Fibroblast of upper back skin (primary cell): ENCODE data around the gene PGLYRP4.
"Not testable (repeated sequence)": the region's sequence is repeated elsewhere in the genome, so short reads cannot be mapped to it uniquely, and the experiment has no call there.

Source experiments
- DNase-seq: peaks from one replicate; pipeline ENCODE4 v3.0.0-alpha.2; 2013

The PGLYRP4 gene

GRCh38 chr1:153337980-153338853 lies 10.4 kb downstream of the PGLYRP4 start:
- DNase-seq = no peak

DNA sequence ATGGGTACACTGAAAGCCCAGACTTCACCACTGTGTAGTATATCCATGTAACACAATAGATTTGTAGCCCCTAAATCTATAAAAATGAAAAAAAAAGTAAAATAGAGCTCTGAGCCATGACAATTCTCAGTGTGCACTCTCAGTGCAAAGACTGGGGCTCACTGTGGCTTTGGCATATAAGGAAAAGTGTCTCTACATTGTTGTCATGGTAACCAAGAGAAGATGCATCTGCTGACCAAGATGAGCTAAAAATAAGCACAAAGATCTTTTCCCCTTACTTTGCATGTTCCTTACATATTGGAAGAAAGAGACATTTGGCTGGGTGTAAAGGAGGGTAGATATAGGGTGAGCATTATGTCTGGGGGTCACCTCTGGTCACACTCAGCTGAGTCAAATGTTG lies 12.0 kb downstream of the PGLYRP4 start:
- DNase-seq = no peak

DNA sequence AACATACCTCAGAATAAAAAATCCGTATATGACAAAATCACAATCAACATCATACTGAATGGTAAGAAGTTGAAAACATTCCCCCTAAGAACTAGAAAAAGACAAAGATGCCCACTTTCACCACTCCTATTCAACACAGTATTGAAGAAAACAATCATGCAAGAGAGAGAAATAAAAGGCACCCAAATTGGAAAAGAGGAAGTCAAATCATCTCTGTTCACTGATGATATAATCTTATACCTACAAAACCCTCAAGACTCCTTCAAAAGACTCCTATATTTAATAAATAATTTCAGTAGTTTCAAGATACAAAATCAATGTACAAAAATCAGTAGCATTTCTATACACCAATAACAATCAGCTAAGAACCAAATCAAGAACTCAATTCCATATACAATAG lies 14.7 kb downstream of the PGLYRP4 start:
- no peak for DNase-seq

- no peak for DNase-seq
Measured at GRCh38 chr1:153324912-153325311, 23.7 kb downstream of the PGLYRP4 start.

- DNase-seq = no peak
Measured at GRCh38 chr1:153322568-153322967, 26.1 kb downstream of the PGLYRP4 start.

DNA sequence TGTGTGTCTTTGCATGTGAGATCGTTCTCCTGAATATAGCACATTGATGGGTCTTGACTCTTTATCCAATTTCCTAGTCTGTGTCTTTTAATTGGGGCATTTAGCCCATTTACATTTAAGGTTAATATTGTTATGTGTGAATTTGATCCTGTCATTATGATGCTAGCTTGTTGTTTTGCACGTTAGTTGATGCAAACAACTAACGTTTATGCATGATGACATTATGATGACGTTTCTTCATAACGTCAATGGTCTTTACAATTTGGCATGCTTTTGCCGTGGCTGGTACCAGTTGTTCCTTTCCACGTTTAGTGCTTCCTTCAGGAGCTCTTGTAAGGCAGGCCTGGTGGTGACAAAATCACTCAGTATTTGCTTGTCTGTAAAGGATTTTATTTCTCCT lies 30.5 kb downstream of the PGLYRP4 start:
- DNase-seq = not testable (repeated sequence)

GRCh38 chr1:153316013-153316412 lies 32.6 kb downstream of the PGLYRP4 start:
- DNase-seq = not testable (repeated sequence)

- DNase-seq = not testable (repeated sequence)
Measured at GRCh38 chr1:153314388-153314787, 34.3 kb downstream of the PGLYRP4 start.

- no peak for DNase-seq
Measured at GRCh38 chr1:153313288-153313687, 35.4 kb downstream of the PGLYRP4 start.

- DNase-seq = no peak
Measured at GRCh38 chr1:153312570-153313186, 36.0 kb downstream of the PGLYRP4 start, which contains the start of gene PGLYRP3. PGLYRP3 (minus strand) TSS chr1:153312952; CDS start chr1:153310665, 2,287 bp downstream.

DNA sequence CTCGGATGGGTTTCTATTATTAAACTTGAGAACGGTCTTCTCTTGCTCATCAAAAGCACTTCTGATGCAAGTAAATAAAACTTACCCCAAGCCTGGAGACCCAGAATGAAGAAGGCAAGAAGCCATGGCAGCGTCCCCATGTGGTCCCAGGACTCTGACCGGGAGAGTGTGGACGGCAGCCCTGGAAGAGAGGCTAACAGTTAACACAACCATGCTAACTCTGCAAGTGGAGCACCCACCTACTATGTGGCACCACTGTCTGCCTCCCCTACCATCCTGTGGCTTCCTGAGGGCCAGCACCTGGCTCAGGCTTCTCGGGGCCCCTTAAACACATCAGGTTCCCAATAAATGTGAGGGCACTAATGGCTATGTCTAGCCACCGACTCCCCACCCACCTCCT lies 38.1 kb downstream of the PGLYRP4 start:
- DNase-seq = no peak

DNA sequence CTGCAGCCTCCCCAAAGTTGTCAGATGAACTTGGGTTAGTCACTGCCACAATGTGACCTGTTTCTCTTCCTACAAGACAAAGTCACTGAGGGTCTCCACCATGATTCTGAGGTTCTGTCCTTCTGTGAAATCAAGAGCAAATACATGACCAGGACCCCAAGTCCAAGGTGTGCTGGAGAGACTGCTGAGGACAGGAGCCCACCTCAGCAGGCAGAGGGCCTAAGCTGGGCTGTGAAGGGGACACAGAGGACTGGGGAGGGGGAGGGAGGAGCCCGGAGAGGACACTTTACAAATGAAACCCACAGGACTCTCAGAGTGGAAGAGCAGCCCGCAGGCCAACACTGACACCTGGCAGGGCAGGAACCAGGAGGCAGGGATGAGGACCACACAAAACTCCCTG lies 39.2 kb downstream of the PGLYRP4 start:
- no peak for DNase-seq

- no peak for DNase-seq
Measured at GRCh38 chr1:153308540-153308939, 40.1 kb downstream of the PGLYRP4 start.

- no peak for DNase-seq
Measured at GRCh38 chr1:153307221-153307600, 41.4 kb downstream of the PGLYRP4 start.

- no peak for DNase-seq
Measured at GRCh38 chr1:153306303-153307220, 42.1 kb downstream of the PGLYRP4 start.

DNA sequence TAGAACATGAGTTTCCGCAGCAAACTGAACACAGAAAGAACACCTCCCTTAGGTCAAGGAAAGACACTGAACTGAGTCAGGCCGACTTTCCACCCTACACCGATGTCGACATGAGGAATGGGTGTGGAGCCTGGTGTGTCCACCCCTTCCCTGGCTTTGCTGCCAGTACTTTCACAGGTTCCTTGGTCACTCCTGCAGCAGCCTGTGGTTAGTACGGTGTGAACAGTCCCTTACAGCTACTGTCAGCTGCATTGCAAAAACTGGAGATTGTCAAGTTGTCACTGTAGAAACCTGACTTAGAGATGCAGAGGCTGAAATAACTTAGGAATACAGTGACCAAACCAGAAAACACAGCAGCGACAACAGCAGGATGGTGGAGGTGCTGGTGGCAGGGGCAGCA lies 43.0 kb downstream of the PGLYRP4 start:
- no peak for DNase-seq

DNA sequence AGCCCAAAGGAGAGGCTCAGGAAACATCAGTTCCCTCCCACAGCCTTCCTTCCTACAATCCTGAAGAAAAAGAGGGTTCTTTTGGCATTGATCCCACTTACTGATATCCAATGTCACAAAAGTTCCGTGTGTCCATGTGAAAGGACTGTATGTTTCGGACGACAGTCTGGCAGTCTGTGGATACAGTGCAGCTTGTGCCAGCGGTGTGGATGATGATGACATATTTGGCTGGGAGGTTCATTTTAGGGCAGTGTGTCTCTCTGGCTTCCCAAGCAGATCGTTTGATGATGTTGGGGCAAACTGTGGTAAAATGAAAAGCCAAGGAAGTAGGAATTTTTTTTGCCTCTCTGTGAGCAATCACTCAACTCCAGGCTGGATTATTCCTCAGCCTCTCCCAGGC lies 46.3 kb downstream of the PGLYRP4 start:
- DNase-seq = no peak

GRCh38 chr1:153293851-153294250 lies 54.8 kb downstream of the PGLYRP4 start:
- DNase-seq = no peak

- no peak for DNase-seq
Measured at GRCh38 chr1:153293480-153293775, 55.2 kb downstream of the PGLYRP4 start.

DNA sequence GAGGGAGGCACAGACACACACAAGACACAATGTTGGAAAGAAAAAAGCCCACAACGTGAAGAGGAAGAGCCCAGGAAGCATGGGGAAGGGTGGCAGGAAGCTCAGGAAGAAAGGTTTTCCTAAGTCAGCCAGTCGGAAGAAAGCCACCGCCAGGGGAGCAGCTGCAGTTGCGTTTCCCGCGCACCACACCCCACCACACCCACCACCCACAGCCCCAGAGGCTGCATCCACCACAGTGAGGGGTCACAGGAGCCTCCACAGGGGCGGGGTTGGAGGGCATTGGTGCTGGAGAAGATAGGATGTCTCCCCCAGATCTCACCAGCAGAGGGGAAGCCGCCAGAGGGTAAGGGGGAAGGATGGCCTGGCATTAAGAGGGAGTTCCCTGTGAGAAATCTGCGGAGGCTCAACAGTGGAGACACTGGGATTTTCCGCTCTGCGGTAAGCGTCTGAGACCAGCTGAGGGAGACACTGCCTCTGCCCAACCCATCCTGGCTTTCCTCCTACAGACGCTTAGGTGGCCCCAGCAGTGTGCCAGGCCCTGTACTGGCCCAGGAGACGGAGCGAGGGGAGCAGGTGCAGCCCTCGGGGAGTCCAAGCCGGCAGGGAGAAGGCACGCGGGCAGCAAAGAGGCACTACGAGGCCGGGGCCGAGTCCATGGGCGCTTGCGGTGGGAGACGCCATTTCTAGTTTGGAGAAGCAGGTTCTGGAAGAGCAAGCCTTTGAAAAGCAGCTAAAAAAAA lies 55.7 kb downstream of the PGLYRP4 start:
- no peak for DNase-seq

DNA sequence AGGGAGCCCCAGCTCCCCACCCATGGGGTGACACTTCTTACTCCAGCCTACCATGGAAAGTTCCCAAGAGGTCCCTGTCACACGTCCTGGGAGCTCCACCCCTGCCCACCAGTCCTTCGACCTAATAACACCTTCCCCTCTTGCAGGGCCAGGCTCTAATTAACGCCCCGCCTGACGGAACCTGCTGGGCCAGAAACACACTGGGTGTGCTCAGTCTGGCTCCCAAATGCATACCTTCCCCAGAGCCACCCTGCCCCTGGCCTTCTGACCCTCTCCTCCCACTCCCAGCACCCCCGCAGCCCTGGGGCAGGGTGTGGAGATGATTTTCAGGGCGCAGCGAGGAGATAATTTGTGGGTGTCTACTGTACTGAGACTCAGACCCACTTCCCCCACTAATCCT lies 56.5 kb downstream of the PGLYRP4 start:
- no peak for DNase-seq

GRCh38 chr1:153291514-153291913 lies 57.1 kb downstream of the PGLYRP4 start:
- DNase-seq = no peak
